ENCODE results near the gene ZNF559. TPM values are rescaled to one million over a fixed set of nuclear protein-coding genes. Genes with fewer than 3 reads are reported as not detected.

Gene ZNF559
- total and polyA plus RNA-seq, 8 donors, result 7.3 to 52.2 (median 14.4) TPM

- DNase-seq, result no peak
- no peak overlapping the region for H3K4me3 ChIP-seq
- intact Hi-C loops (cut with DNase I; ENCODE audit: low total_unique reads), result no loop called here
- H3K36me3 ChIP-seq, result peaks cover 16 to 96% (median 57%) of the 10 kb centered on the region in 4 donors
- no peak overlapping the region for H3K27ac ChIP-seq
- TF ChIP-seq EP300 (IDR thresholded peaks at IDR 0.05), result no peak
- TF ChIP-seq, protein P1, sequence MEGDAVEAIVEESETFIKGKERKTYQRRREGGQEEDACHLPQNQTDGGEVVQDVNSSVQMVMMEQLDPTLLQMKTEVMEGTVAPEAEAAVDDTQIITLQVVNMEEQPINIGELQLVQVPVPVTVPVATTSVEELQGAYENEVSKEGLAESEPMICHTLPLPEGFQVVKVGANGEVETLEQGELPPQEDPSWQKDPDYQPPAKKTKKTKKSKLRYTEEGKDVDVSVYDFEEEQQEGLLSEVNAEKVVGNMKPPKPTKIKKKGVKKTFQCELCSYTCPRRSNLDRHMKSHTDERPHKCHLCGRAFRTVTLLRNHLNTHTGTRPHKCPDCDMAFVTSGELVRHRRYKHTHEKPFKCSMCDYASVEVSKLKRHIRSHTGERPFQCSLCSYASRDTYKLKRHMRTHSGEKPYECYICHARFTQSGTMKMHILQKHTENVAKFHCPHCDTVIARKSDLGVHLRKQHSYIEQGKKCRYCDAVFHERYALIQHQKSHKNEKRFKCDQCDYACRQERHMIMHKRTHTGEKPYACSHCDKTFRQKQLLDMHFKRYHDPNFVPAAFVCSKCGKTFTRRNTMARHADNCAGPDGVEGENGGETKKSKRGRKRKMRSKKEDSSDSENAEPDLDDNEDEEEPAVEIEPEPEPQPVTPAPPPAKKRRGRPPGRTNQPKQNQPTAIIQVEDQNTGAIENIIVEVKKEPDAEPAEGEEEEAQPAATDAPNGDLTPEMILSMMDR (IDR thresholded peaks at IDR 0.05), result no peak
- no peak for TF ChIP-seq POLR2AphosphoS5 (IDR thresholded peaks at IDR 0.05)
- no peak for TF ChIP-seq POLR2A (IDR thresholded peaks at IDR 0.05)
- H3K27me3 ChIP-seq, result no peaks in the 10 kb centered on the region
- H3K9me3 ChIP-seq, result peaks cover 27 to 100% (median 88%) of the 10 kb centered on the region in 4 donors
- peaks cover 0 to 5% (median 3%) of the 10 kb centered on the region in 4 donors for H3K4me1 ChIP-seq
Observed at GRCh38 chr19:9329999-9330398, 6.0 kb downstream of the ZNF559 start.

- whole genome bisulfite sequencing, 5 donors, result 96 to 99% (median 98%) methylated on average over 6 of the region's 6 CpGs
- Histone ChIP-seq H3K4me3 (no peak overlapping the region), H3K4me1 (no peaks in the 10 kb centered on the region), H3K36me3 (peaks cover 55 to 85% (median 70%) of the 10 kb centered on the region in 4 donors), H3K27ac (no peak overlapping the region), H3K27me3 (no peaks in the 10 kb centered on the region), H3K9me3 (peaks cover 78 to 100% (median 98%) of the 10 kb centered on the region in 4 donors)
- DNase-seq, result no peak
- no peak for TF ChIP-seq POLR2AphosphoS5 (IDR thresholded peaks at IDR 0.05)
- TF ChIP-seq POLR2A (IDR thresholded peaks at IDR 0.05), result no peak
- TF ChIP-seq, protein P1 (IDR thresholded peaks at IDR 0.05), result no peak
- no peak for TF ChIP-seq EP300 (IDR thresholded peaks at IDR 0.05)
- intact Hi-C loops (cut with DNase I; ENCODE audit: low total_unique reads), result no loop called here
Observed at GRCh38 chr19:9342610-9343304, 18.8 kb downstream of the ZNF559 start.

GRCh38 chr19:9345005-9345404 is 21.0 kb downstream of the ZNF559 start:
- Histone ChIP-seq H3K27ac (no peak overlapping the region), H3K4me1 (no peaks in the 10 kb centered on the region), H3K27me3 (no peaks in the 10 kb centered on the region), H3K36me3 (peaks cover 45 to 81% (median 58%) of the 10 kb centered on the region in 4 donors), H3K9me3 (peaks cover 66 to 100% (median 99%) of the 10 kb centered on the region in 4 donors), H3K4me3 (no peak overlapping the region)
- intact Hi-C loops (cut with DNase I; ENCODE audit: low total_unique reads), result no loop called here
- TF ChIP-seq, protein P1 (IDR thresholded peaks at IDR 0.05), result no peak
- no peak for TF ChIP-seq POLR2AphosphoS5 (IDR thresholded peaks at IDR 0.05)
- no peak for TF ChIP-seq EP300 (IDR thresholded peaks at IDR 0.05)
- no peak for TF ChIP-seq POLR2A (IDR thresholded peaks at IDR 0.05)
- WGBS, 5 donors, result 94 to 97% (median 95%) methylated on average over 2 of the region's 2 CpGs
- DNase-seq, result no peak

DNA sequence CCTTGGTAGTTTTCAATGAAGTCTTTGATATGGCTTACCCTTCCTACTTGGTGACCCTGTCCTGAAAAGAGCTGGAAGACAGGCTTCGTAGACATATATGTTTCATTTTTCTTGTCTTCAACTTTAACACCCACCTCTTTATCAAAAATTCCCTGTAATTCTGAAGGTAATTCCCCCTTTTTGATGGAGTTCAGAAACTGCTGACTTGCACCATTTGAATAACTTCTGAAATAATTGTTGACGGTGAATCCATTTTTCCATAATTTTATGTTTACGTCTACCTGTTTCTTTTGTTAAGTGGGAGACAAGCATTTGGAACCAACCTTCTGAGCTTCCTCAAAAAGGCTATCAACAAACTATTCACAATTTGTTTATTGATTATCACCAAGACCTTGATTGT is 24.3 kb downstream of the ZNF559 start:
- Histone ChIP-seq H3K4me1 (no peaks in the 10 kb centered on the region), H3K36me3 (peaks cover 17 to 81% (median 38%) of the 10 kb centered on the region in 4 donors), H3K4me3 (no peak overlapping the region), H3K27me3 (no peaks in the 10 kb centered on the region), H3K27ac (no peak overlapping the region), H3K9me3 (peaks cover 40 to 100% (median 97%) of the 10 kb centered on the region in 4 donors)
- TF ChIP-seq POLR2AphosphoS5 (IDR thresholded peaks at IDR 0.05), result no peak
- TF ChIP-seq POLR2A (IDR thresholded peaks at IDR 0.05), result no peak
- TF ChIP-seq EP300 (IDR thresholded peaks at IDR 0.05), result no peak
- TF ChIP-seq, protein P1 (IDR thresholded peaks at IDR 0.05), result no peak
- DNase-seq, result no peak
- WGBS, 5 donors, result 96 to 99% (median 98%) methylated on average over 3 of the region's 3 CpGs
- intact Hi-C loops (cut with DNase I; ENCODE audit: low total_unique reads), result no loop called here
